ENCODE data around the gene TBX10. TPM values are rescaled to one million over a fixed set of nuclear protein-coding genes. Genes with fewer than 3 reads are reported as not detected.

Gene TBX10
- total RNA-seq, 1 experiment from 2014 or later: not detected

- ChIA-PET CTCF (no interaction called here), POLR2A (interaction anchor here (0.6 kb wide), 1 partner anchor 79 kb away, joined by 4 read pairs; no protein-coding TSS in a partner anchor)
- in situ Hi-C loops (cut with HindIII; ENCODE audit: low pct_unique_long_range_greater_than_20kb, low sequenced_read_pairs) (no loop called here), intact Hi-C loops (cut with micrococcal nuclease; ENCODE audit: unreplicated experiment) (no loop called here)
- ATAC-seq (no peak), DNase-seq (ENCODE audit: low read depth, low spot score) (no peak)
- no TSS peak for BruUV-seq (replicated peaks)
- H3K4me1 ChIP-seq (ENCODE audit: control insufficient read depth, insufficient read depth, low read length): no peaks in the 10 kb centered on the region
- H3K36me3 ChIP-seq (ENCODE audit: control insufficient read depth, insufficient read depth, low read length): no peaks in the 10 kb centered on the region
- TF ChIP-seq SIN3A (IDR thresholded peaks at IDR 0.05; ENCODE audit: borderline replicate concordance, insufficient read depth, low read depth, low read length): no peak
- TF ChIP-seq CTCF (IDR thresholded peaks at IDR 0.05): no peak
- no peak for TF ChIP-seq TCF7L2 (IDR thresholded peaks at IDR 0.05; ENCODE audit: low read depth, low read length)
- no peak for TF ChIP-seq REST (IDR thresholded peaks at IDR 0.05; ENCODE audit: insufficient read depth in 1 of 2, low read depth in 2 of 2, low read length in 1 of 2)
- TF ChIP-seq POLR2AphosphoS5 (IDR thresholded peaks at IDR 0.05; ENCODE audit: low read depth, low read length): no peak
- no peak overlapping the region for H3K27ac ChIP-seq (ENCODE audit: low read length)
- H3K9me3 ChIP-seq (ENCODE audit: control insufficient read depth, insufficient read depth, low read depth, low read length): no peaks in the 10 kb centered on the region
- H3K4me3 ChIP-seq (ENCODE audit: low read depth in 2 of 2, low read length in 2 of 2): no peak overlapping the region
- no peaks in the 10 kb centered on the region; the same call in 1 of the 2 replicates for H3K27me3 ChIP-seq (ENCODE audit: control insufficient read depth, insufficient read depth, low read length)
These were observed 33.8 kb upstream of the TBX10 start for GRCh38 chr11:67673358-67673757.

GRCh38 chr11:67671211-67671520 is 31.6 kb upstream of the TBX10 start:
- no peak for ATAC-seq
- BruUV-seq (replicated peaks): no TSS peak
- TF ChIP-seq TCF7L2 (IDR thresholded peaks at IDR 0.05; ENCODE audit: low read depth, low read length) (no peak), POLR2AphosphoS5 (IDR thresholded peaks at IDR 0.05; ENCODE audit: low read depth, low read length) (no peak), REST (IDR thresholded peaks at IDR 0.05; ENCODE audit: insufficient read depth in 1 of 2, low read depth in 2 of 2, low read length in 1 of 2) (no peak), SIN3A (IDR thresholded peaks at IDR 0.05; ENCODE audit: borderline replicate concordance, insufficient read depth, low read depth, low read length) (no peak), CTCF (IDR thresholded peaks at IDR 0.05) (no peak)
- H3K4me3 ChIP-seq (ENCODE audit: low read depth in 2 of 2, low read length in 2 of 2): no peak overlapping the region
- no peaks in the 10 kb centered on the region for H3K9me3 ChIP-seq (ENCODE audit: control insufficient read depth, insufficient read depth, low read depth, low read length)
- in situ Hi-C loops (cut with HindIII; ENCODE audit: low pct_unique_long_range_greater_than_20kb, low sequenced_read_pairs): no loop called here
- no peaks in the 10 kb centered on the region for H3K4me1 ChIP-seq (ENCODE audit: control insufficient read depth, insufficient read depth, low read length)
- ChIA-PET CTCF (interaction anchor here (0.5 to 0.7 kb wide), 3 partner anchors 12 to 203 kb away, joined by 3 to 6 read pairs (median 3); no protein-coding TSS in a partner anchor), POLR2A (no interaction called here)
- intact Hi-C loops (cut with micrococcal nuclease; ENCODE audit: unreplicated experiment): no loop called here
- DNase-seq (ENCODE audit: low read depth, low spot score): no peak
- H3K27me3 ChIP-seq (ENCODE audit: control insufficient read depth, insufficient read depth, low read length): no peaks in the 10 kb centered on the region; the same call in 1 of the 2 replicates
- H3K27ac ChIP-seq (ENCODE audit: low read length): no peak overlapping the region
- H3K36me3 ChIP-seq (ENCODE audit: control insufficient read depth, insufficient read depth, low read length): no peaks in the 10 kb centered on the region
